GM10248 (cell line): Measurements from ENCODE around the gene BAIAP2.

ENCODE experiments used
- CTCF ChIA-PET: fragments of 300-600 bp; sonication (Branson Sonifier 250); formaldehyde crosslinking; extraction: SDS; loops from one replicate; lab custom pipeline; 2021; ENCODE audit warnings: antibody characterized with exemption; lab: Yijun Ruan, JAX
- POLR2A ChIA-PET: fragments of 350-650 bp; sonication (Branson Sonifier 250); formaldehyde crosslinking; extraction: SDS; loops from one replicate; lab custom pipeline; 2020; ENCODE audit warnings: antibody characterized with exemption; lab: Yijun Ruan, JAX
- DNase-seq: peaks from one replicate; pipeline ENCODE4 v3.0.0; 2012; ENCODE audit errors: extremely low spot score
- CTCF ChIP-seq: IDR thresholded peaks from 2 replicates; pipeline ENCODE4 v1.5.1; 2012; ENCODE audit warnings: mild to moderate bottlenecking, low read depth; ENCODE audit errors: extremely low read depth, missing control alignments, control extremely low read depth

Gene BAIAP2

GRCh38 chr17:81035521-81036196, 708 bp downstream of the BAIAP2 start:
- no peak for DNase-seq
- POLR2A ChIA-PET: interaction anchor here (0.6 to 1.0 kb wide), 2 partner anchors 8 to 305 kb away, joined by 3 to 9 read pairs; no protein-coding TSS in a partner anchor
- CTCF ChIA-PET: interaction anchor here (1.3 kb wide), 1 partner anchor 12 kb away, joined by 3 read pairs; no protein-coding TSS in a partner anchor
- no peak for TF ChIP-seq CTCF

GRCh38 chr17:81036197-81036941, 1.4 kb downstream of the BAIAP2 start:
- no peak for TF ChIP-seq CTCF
- DNase-seq: no peak
- ChIA-PET CTCF (interaction anchor here (1.3 kb wide), 1 partner anchor 13 kb away, joined by 3 read pairs; no protein-coding TSS in a partner anchor), POLR2A (interaction anchor here (0.6 kb wide), 1 partner anchor 305 kb away, joined by 9 read pairs; no protein-coding TSS in a partner anchor)

- CTCF ChIA-PET: interaction anchor here (1.1 to 1.3 kb wide), 3 partner anchors 10 to 14 kb away, joined by 3 read pairs; no protein-coding TSS in a partner anchor
- TF ChIP-seq CTCF: no peak
- POLR2A ChIA-PET: no interaction called here
- DNase-seq: no peak
These were observed 2.3 kb downstream of the BAIAP2 start for GRCh38 chr17:81037026-81037797.

- no peak for DNase-seq
- ChIA-PET CTCF (interaction anchor here (1.1 to 1.3 kb wide), 2 partner anchors 9 to 15 kb away, joined by 3 read pairs; no protein-coding TSS in a partner anchor), POLR2A (no interaction called here)
- TF ChIP-seq CTCF: no peak
These were observed 3.1 kb downstream of the BAIAP2 start for GRCh38 chr17:81037798-81038733.

- POLR2A ChIA-PET: no interaction called here
- CTCF ChIA-PET: no interaction called here
These were observed 4.1 kb downstream of the BAIAP2 start for GRCh38 chr17:81039096-81039495.

More at GRCh38 chr17:81039096-81039495, 4.1 kb downstream of the BAIAP2 start:
- no peak for TF ChIP-seq CTCF
- no peak for DNase-seq
